Activated naive CD4-positive, alpha-beta T cell treated with Interleukin-2 at 50 U/mL for 16 hours (primary cell): Measurements from ENCODE around the gene CCL2.

Experiments used
- DNase-seq: peaks from one replicate; pipeline ENCODE4 v3.0.0-alpha.2; 2020

The CCL2 gene

DNA sequence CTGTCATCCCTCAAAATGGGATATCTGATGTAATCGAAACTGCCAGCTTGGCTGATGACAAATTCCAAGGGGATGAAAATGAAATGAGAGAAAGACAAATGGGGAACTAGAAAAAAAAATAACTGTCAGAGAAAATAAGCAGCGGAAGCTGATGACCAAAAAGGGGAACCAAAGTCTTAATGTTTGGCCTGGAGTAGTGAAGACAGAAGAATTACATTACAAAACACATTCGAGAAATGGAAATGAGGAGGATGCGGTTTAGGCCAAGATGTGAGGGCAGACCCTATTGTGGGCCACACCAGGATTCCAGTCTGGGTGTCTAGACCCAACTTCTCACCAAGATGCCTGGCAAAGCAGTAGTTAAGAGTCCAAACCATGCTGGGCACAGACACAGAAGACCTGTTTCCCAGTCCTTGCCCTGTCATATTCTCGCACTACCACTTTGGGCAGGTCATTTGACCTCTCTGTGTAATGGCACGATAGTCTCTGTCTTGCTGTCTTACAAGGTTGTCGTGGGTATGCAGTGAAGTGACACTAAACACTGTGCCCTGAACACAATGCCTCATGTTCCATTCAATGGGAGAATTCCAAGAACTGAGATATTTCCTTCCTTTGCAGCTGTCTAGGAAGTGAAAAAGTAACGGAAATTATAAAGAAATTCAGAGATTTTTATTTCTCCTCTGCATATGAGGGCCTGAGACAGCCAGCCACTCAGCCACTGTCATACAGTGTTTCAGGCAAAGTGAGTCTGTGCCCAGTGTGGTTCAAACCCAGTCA, 12.3 kb upstream of the CCL2 start:
- DNase-seq, result no peak

DNA sequence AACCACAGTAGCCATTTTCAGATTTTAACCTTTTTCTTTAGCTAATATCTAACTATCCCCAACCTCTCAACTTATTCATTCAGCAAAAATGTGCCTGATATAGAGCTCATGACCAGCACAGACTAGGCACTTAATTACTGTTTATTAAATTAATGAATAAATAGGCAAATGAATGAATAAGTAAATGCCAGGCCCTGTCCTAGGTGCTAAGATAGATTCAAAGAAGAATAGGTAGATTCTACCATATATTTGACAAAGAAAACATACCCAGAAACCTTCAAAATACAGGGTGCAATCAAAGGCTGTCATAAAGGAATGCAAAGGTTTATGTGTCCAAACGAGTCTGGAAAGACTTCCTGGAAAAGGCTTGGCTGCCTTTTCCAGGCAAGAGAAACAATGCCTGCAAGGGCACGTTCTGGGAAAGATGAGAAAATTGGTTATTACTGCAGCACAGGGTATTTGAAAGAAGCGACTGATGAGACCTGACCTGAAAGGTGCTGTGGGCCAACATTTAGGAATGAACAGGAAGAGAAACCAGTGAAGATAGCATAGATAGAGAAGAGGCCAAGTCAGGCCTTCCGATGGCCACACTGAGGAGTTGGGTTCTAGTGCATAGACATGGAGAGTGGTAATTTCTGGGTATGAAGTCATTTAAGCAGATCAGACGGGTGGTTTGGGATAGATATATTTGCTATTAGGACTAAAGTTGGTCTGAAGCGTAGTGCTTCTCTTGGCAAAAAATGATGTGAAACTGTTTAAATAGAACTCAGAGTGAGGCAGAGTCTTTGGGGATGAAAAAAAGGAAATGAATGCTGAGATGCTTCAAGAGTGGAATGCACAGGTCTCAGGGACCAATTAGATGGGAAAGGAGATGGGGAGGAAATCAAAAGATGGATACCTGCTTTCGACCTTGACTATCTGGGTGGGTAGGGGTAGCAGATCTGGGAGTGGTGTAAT, 11.4 kb upstream of the CCL2 start:
- no peak for DNase-seq

DNA sequence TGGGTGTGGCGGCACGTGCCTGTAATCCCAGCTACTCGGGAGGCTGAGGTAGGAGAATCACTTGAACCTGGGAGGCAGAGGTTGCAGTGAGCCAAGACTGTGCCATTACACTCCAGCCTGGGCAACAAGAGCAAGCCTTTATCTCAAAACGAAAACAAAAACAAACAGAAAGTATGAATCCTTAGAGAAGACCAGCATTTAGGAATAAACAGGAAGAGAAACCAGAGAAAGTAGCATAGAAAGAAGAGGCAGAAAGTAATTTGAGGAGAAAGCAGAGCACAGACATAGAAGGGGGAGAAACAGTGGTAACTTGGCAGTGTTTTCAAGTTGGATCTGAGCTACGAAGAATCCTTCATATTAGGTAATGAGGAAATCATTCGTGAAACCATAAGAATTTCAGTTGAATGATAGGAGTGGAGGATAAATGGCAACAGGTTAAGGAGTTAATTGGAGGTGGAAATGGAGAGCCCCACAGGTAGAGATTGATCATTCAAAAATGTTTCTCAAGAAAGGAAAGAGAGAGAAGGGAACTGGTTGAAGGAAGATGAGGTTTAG, 9.7 kb upstream of the CCL2 start:
- no peak for DNase-seq

- DNase-seq, result no peak
Observed at GRCh38 chr17:34246446-34246845, 8.6 kb upstream of the CCL2 start.

- no peak for DNase-seq
Observed at GRCh38 chr17:34246881-34247280, 8.2 kb upstream of the CCL2 start.

DNA sequence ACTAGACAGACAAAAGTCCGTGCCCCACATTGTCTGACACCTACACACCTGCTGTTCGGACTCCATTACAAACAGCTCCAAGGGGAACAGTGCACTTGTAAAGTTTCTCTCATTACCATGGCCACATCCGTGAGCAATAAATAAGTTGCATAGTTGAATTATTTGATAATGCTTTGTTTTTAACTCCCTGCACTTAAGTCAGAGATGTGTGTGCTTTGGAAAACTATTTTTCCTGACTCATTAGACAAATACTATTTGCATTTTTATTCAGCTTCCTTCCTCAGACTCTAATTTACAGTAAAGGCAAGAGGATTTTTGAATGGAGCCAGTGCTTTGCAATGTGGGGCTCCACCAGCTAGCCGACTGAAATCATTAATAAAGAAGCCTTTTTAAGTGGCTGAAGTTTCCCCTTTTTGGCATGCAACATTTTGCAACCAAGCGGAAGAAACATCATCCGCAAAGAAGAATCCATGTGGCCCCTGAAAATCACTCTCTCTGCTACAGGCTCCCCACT, 6.5 kb upstream of the CCL2 start:
- DNase-seq, result no peak

- DNase-seq, result no peak
Observed at GRCh38 chr17:34249061-34249460, 6.0 kb upstream of the CCL2 start.

- DNase-seq, result no peak
Observed at GRCh38 chr17:34249478-34249877, 5.6 kb upstream of the CCL2 start.

DNA sequence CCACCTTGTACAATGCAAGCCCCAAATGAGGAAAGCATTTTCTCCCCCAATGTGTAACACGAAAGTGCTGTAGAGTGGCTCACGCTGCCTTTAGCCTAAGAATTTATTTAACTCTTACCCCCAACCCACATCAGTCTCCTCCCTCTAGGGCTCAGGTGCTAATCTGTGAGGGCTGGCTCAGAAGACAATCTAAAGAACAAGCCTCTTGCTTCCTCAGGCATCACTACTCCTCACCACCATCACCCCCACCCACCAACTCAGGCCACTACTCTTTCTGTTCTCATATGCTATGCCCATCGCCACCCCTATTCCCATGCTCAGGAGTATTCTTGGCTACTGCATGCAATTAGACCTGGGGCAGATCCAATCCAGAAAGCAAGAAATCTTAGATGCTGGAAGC, 3.9 kb upstream of the CCL2 start:
- no peak for DNase-seq

DNA sequence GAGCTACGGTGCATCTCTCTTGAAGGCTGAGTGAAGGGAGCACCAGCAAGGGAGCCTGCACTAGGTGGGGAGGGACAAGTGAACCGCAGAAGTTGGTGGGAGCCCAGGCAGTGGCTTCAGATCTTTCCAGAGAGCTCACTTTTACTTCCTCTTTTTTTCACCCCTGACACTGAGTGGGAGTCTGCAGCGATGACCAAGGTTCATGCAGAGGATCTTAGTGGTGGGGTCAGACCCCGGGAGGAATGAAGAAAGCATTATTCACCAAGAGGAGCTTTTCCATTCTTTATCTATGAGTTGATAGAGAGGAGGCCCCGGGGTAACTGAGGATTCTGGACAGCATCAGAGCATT, 3.0 kb upstream of the CCL2 start:
- no peak for DNase-seq

DNA sequence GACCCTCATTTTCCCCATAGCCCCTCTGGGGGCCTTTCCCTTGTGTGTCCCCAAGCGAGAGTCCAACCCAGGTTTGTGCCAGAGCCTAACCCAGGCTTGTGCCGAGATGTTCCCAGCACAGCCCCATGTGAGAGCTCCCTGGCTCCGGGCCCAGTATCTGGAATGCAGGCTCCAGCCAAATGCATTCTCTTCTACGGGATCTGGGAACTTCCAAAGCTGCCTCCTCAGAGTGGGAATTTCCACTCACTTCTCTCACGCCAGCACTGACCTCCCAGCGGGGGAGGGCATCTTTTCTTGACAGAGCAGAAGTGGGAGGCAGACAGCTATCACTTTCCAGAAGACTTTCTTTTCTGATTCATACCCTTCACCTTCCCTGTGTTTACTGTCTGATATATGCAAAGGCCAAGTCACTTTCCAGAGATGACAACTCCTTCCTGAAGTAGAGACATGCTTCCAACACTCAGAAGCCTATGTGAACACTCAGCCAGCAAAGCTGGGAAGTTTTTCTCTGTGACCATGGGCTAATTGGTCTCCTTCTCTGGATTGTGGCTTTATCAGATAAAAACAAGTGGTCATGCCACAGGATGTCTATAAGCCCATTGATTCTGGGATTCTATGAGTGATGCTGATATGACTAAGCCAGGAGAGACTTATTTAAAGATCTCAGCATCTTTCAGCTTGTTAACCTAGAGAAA, 2.5 kb upstream of the CCL2 start:
- DNase-seq, result no peak

DNA sequence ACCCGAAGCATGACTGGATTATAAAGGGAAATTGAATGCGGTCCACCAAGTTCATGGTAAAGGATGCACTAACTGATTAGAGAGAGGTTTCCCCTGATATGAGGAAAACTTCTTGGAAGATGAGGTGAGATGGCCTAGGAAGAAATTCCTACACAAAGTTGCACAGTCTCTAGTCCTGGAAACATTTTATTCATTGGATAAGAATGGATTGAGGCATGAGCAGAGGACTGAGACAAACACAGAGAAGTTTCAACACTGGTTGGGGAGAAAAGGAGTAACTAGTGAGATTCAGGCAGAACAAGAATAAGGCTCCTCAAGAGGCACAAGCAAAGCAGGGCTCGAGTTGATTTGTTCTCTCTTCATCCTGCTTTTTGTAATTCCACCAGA, 2.0 kb upstream of the CCL2 start:
- DNase-seq, result no peak

GRCh38 chr17:34254146-34254545, 939 bp upstream of the CCL2 start:
- DNase-seq, result no peak

GRCh38 chr17:34255381-34255732, 272 bp downstream of the CCL2 start:
- DNase-seq, result no peak

DNA sequence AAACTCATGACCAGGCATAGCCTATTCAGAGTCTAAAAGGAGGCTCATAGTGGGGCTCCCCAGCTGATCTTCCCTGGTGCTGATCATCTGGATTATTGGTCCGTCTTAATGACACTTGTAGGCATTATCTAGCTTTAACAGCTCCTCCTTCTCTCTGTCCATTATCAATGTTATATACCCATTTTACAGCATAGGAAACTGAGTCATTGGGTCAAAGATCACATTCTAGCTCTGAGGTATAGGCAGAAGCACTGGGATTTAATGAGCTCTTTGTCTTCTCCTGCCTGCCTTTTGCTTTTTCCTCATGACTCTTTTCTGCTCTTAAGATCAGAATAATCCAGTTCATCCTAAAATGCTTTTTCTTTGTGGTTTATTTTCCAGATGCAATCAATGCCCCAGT, 756 bp downstream of the CCL2 start:
- DNase-seq, result no peak

GRCh38 chr17:34257299-34257985, 2.4 kb downstream of the CCL2 start:
- DNase-seq, result no peak

GRCh38 chr17:34257986-34258326, 2.9 kb downstream of the CCL2 start:
- no peak for DNase-seq

GRCh38 chr17:34259146-34259545, 4.1 kb downstream of the CCL2 start:
- no peak for DNase-seq

- DNase-seq, result no peak
Observed at GRCh38 chr17:34260861-34261260, 5.8 kb downstream of the CCL2 start.

DNA sequence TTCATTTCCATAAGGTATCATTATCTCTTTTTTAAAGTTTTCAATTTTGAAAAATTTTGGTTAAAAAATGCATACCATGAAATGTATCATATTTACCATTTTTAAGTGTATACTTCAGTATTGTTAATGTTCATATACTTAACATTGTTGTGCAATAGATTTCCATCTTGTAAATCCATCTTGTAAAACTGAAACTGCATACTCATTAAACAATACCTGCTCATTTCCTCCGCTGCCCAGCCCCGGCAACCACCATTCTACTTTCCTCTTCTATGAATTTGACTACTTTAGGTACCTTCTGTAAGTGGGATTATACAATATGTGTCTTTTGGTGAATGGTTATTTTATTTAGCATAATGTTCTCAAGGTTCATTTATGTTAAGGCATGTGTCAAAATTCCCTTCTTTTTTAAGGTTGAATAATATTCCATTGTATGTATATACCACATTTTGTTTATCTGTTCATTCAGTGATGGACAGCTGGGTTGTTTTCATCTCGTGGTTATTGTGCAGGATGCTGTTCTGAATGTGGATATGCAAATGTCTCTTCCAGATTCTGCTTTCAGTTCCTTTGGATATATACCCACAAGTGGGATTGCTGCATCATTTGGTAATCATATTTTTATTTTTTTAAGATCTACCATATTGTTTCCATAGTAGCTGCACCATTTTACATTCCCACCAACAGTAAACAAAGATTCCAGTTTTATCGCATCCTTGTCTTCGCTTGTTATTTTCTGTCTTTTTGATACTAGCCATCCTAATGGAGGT, 6.7 kb downstream of the CCL2 start:
- DNase-seq, result no peak

DNA sequence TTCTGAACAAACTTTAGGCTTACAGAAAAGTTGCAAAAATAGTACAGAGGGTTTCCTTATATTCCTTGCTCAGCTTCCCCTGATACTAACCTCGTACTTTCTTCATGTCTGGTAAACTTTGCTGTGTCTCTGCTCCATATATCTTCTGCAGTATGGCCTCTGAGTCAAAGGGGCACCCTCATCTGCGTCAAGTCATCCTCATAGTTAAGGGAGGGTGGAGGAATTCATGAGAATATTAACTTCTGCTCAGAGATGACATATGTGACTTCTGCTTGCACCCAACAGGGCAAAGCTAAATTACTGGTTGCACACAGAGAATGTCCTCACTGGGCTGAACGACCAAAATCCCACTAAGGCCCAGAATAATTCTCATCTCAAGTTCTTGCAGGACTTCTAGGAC, 10.6 kb downstream of the CCL2 start:
- no peak for DNase-seq

- no peak for DNase-seq
Observed at GRCh38 chr17:34269969-34270368, 14.9 kb downstream of the CCL2 start, which contains the start of gene CCL7. Gene CCL7 (plus strand): TSS chr17:34270221. CDS start chr17:34270291, 70 bp downstream.
